NB4 (cell line): ENCODE results near the gene TTN.

Experiments
- DNase-seq: peaks from one replicate; pipeline ENCODE4 v3.0.0; 2010; ENCODE audit warnings: low read depth
- H3K4me3 ChIP-seq: one replicate; pipeline ENCODE4 v1.5.1; 2011; ENCODE audit warnings: mild to moderate bottlenecking, low read depth, low read length, moderate library complexity
- MYC ChIP-seq: IDR thresholded peaks from 2 replicates; pipeline ENCODE4 v1.6.1; 2011; ENCODE audit warnings: low read depth, low read length
- POLR2A ChIP-seq: IDR thresholded peaks from 2 replicates; pipeline ENCODE4 v1.6.1; 2011; ENCODE audit warnings: mild to moderate bottlenecking; ENCODE audit not compliant: insufficient read length; ENCODE audit errors: extremely low read depth
- TF ChIP-seq, protein P1 (sequence below): IDR thresholded peaks from one replicate; pipeline ENCODE4 v1.5.1; 2012; ENCODE audit warnings: low read depth, low read length
- TF ChIP-seq, protein P2 (sequence below): IDR thresholded peaks from 2 replicates; pipeline ENCODE4 v1.6.1; 2011; ENCODE audit warnings: low read depth, low read length

Gene TTN

GRCh38 chr2:178644919-178645318, 162.3 kb downstream of the TTN start:
- TF ChIP-seq, protein P1, sequence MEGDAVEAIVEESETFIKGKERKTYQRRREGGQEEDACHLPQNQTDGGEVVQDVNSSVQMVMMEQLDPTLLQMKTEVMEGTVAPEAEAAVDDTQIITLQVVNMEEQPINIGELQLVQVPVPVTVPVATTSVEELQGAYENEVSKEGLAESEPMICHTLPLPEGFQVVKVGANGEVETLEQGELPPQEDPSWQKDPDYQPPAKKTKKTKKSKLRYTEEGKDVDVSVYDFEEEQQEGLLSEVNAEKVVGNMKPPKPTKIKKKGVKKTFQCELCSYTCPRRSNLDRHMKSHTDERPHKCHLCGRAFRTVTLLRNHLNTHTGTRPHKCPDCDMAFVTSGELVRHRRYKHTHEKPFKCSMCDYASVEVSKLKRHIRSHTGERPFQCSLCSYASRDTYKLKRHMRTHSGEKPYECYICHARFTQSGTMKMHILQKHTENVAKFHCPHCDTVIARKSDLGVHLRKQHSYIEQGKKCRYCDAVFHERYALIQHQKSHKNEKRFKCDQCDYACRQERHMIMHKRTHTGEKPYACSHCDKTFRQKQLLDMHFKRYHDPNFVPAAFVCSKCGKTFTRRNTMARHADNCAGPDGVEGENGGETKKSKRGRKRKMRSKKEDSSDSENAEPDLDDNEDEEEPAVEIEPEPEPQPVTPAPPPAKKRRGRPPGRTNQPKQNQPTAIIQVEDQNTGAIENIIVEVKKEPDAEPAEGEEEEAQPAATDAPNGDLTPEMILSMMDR, result no peak
- TF ChIP-seq, protein P2, sequence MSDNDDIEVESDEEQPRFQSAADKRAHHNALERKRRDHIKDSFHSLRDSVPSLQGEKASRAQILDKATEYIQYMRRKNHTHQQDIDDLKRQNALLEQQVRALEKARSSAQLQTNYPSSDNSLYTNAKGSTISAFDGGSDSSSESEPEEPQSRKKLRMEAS, result no peak
- TF ChIP-seq MYC, result no peak
- no peak for TF ChIP-seq POLR2A
- no peak overlapping the region for H3K4me3 ChIP-seq
- no peak for DNase-seq

DNA sequence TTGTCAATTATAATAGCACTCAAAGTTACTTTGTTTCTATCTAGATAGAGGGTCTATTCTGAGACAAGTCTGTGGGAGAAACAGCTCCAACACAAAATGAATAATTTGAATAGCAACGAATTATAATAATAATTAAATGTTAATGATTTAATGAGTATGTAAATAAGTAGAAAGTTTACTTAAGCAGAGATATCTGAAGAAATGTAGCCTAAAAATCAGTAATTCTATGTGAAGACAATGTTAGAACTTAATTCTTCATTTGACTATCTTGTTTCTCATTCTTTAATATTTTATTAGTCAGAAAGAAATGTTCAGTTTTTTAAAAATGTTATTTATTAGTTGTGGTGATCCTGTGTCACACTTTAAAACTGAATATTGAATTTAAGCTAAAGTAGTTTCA, 165.7 kb downstream of the TTN start:
- H3K4me3 ChIP-seq, result no peak overlapping the region
- TF ChIP-seq, protein P2, result no peak
- no peak for TF ChIP-seq MYC
- TF ChIP-seq, protein P1, result no peak
- no peak for TF ChIP-seq POLR2A
- DNase-seq, result no peak

- DNase-seq, result no peak
- TF ChIP-seq, protein P1, result no peak
- TF ChIP-seq POLR2A (no peak), MYC (no peak)
- TF ChIP-seq, protein P2, result no peak
- no peak overlapping the region for H3K4me3 ChIP-seq
Measured at GRCh38 chr2:178635897-178636296, 171.3 kb downstream of the TTN start.

DNA sequence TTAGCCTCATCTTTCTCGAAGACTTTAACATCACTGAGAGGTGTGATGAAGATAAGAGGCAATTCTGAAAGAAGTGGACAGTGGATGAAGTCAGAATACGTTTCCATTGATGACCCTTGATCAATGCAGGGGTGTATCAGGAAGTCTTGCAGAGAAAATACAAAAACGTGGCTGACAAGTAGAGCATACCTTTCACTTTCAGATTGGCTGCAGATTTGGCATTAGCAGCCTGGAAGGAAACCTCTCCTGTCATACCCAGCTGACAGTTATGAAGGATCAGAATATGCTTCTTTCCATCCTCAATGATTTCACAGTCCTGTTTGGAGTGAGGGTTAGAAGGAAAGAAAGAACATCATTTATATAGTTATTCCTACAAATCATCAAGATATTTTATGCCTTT, 174.5 kb downstream of the TTN start:
- no peak for DNase-seq
- no peak for TF ChIP-seq POLR2A
- TF ChIP-seq, protein P1, result no peak

DNA sequence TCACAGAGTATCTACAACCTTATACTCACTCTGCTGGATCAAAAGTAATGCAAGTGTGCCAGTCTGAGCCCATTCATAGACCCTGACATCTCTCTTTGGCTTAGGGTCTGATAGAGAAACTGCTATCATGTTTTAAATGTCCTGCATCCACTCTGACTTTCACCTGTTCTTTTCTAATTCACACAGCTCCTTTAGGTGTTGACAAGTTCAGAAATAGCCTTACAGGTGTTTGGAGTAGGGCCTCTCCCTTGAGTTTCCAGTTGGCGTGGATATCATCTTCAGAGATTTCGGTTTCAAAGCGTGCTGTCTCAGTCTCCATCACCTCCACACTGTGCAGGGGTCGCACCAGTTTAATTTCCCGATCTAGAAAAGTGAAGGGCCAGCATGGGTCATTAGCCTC, 176.6 kb downstream of the TTN start:
- H3K4me3 ChIP-seq, result no peak overlapping the region
- no peak for TF ChIP-seq POLR2A
- TF ChIP-seq MYC, result no peak
- TF ChIP-seq, protein P2, result no peak

More for the DNA sequence above, 174.5 kb downstream of the TTN start:
- no peak overlapping the region for H3K4me3 ChIP-seq

DNA sequence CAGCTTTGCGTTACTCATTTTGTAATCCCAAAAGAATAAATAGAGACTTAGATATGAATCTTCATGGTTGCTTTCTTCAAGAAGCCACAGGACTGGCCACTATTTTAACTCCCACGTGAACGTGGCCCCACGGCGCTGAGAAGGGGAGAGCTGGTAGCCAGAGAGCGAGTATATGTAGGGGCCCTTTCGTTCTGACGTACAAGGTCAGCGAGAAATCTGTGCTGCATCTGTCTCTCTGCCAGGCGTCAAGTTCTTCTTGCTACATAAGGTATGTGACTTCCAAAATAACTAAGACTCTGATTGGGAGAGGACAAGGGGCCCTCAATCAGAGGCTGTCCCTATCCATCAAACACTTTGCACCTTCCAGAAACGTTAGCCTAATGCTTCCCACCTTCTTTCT, 177.8 kb downstream of the TTN start:
- TF ChIP-seq MYC, result no peak
- TF ChIP-seq, protein P1, result no peak
- TF ChIP-seq, protein P2, result no peak
- TF ChIP-seq POLR2A, result no peak
- H3K4me3 ChIP-seq, result no peak overlapping the region
- no peak for DNase-seq

More for the DNA sequence above, 176.6 kb downstream of the TTN start:
- no peak for DNase-seq
